ENCODE results near the gene DMBX1. TPM values are rescaled to one million over a fixed set of nuclear protein-coding genes. Genes with fewer than 3 reads are reported as not detected.
A peak's percentile ranks its signal among the peaks of the same experiment; 100 is the strongest.

DMBX1 gene
- total and polyA plus RNA-seq, 9 of the 15 experiments (the other 6 are each of a cell fraction or from before 2014, with no cell fraction given) = 0.25 to 4.3 (median 1.0) TPM

DNA sequence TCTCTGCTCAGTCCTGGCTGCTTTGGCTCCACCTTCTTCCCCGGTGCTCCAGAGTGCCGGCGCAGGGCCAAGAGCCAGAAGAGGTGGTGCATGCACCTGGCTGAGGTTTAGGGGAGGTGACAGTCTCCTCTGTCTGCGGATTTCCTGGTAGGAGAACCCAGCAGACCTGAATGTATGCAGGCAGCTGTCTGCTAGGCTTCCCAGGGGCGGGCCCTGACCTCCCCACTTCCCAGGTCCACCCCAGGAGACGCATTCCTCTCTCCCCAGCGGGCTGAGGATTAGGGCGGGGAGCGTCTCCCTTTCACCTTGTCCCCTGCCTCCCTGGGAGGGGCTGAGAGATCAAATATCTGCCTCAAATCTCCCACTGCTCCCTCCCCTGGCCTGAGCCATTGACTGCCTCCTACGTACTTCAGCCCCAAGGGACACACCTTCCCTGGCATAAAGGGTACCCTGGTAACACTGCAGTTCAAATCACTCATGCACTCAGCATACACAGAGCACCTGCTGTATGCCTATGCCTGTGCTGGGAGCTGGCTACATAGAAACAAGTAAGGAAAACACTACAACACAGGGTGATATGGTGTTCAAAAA, 27.5 kb downstream of the DMBX1 start (continued):
- TF ChIP-seq, protein P1, sequence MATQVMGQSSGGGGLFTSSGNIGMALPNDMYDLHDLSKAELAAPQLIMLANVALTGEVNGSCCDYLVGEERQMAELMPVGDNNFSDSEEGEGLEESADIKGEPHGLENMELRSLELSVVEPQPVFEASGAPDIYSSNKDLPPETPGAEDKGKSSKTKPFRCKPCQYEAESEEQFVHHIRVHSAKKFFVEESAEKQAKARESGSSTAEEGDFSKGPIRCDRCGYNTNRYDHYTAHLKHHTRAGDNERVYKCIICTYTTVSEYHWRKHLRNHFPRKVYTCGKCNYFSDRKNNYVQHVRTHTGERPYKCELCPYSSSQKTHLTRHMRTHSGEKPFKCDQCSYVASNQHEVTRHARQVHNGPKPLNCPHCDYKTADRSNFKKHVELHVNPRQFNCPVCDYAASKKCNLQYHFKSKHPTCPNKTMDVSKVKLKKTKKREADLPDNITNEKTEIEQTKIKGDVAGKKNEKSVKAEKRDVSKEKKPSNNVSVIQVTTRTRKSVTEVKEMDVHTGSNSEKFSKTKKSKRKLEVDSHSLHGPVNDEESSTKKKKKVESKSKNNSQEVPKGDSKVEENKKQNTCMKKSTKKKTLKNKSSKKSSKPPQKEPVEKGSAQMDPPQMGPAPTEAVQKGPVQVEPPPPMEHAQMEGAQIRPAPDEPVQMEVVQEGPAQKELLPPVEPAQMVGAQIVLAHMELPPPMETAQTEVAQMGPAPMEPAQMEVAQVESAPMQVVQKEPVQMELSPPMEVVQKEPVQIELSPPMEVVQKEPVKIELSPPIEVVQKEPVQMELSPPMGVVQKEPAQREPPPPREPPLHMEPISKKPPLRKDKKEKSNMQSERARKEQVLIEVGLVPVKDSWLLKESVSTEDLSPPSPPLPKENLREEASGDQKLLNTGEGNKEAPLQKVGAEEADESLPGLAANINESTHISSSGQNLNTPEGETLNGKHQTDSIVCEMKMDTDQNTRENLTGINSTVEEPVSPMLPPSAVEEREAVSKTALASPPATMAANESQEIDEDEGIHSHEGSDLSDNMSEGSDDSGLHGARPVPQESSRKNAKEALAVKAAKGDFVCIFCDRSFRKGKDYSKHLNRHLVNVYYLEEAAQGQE (IDR thresholded peaks at IDR 0.05; ENCODE audit: borderline replicate concordance) = peak; percentile 19; the same call in 1 of the 2 replicates
- TF ChIP-seq, protein P1 (CRISPR knock-in tag; IDR thresholded peaks at IDR 0.05; ENCODE audit: low read depth) = no peak
- TF ChIP-seq ATF7 (IDR thresholded peaks at IDR 0.05) (0 out of 2 replicates have a peak, but pooled peaks have one; percentile 18), ZKSCAN8 (CRISPR knock-in tag; IDR thresholded peaks at IDR 0.05) (peak; percentile 91), ZNF431 (CRISPR knock-in tag; IDR thresholded peaks at IDR 0.05) (no peak), ZNF583 (CRISPR knock-in tag; IDR thresholded peaks at IDR 0.05) (no peak), U2AF2 (optimal IDR thresholded peaks at IDR 0.05; ENCODE audit: low read depth, low read length) (no peak), NCOA4 (IDR thresholded peaks at IDR 0.05; ENCODE audit: partially characterized antibody) (no peak), FIP1L1 (IDR thresholded peaks at IDR 0.05; ENCODE audit: low read depth, low read length, poor library complexity, severe bottlenecking) (no peak), TEAD4 (IDR thresholded peaks at IDR 0.05; ENCODE audit: low read length) (no peak), TEAD4 (CRISPR knock-in tag; IDR thresholded peaks at IDR 0.05; ENCODE audit: borderline replicate concordance) (no peak), NCOA2 (IDR thresholded peaks at IDR 0.05; ENCODE audit: partially characterized antibody in 2 of 2) (no peak), PTTG1 (tag; IDR thresholded peaks at IDR 0.05; ENCODE audit: low read depth) (no peak)
- TF ChIP-seq, protein P2, sequence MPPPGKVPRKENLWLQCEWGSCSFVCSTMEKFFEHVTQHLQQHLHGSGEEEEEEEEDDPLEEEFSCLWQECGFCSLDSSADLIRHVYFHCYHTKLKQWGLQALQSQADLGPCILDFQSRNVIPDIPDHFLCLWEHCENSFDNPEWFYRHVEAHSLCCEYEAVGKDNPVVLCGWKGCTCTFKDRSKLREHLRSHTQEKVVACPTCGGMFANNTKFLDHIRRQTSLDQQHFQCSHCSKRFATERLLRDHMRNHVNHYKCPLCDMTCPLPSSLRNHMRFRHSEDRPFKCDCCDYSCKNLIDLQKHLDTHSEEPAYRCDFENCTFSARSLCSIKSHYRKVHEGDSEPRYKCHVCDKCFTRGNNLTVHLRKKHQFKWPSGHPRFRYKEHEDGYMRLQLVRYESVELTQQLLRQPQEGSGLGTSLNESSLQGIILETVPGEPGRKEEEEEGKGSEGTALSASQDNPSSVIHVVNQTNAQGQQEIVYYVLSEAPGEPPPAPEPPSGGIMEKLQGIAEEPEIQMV (tag; conservative IDR thresholded peaks at IDR 0.05; ENCODE audit: low read depth) = 0 out of 2 replicates have a peak, but pooled peaks have one; percentile 20
- TF ChIP-seq, protein P3, sequence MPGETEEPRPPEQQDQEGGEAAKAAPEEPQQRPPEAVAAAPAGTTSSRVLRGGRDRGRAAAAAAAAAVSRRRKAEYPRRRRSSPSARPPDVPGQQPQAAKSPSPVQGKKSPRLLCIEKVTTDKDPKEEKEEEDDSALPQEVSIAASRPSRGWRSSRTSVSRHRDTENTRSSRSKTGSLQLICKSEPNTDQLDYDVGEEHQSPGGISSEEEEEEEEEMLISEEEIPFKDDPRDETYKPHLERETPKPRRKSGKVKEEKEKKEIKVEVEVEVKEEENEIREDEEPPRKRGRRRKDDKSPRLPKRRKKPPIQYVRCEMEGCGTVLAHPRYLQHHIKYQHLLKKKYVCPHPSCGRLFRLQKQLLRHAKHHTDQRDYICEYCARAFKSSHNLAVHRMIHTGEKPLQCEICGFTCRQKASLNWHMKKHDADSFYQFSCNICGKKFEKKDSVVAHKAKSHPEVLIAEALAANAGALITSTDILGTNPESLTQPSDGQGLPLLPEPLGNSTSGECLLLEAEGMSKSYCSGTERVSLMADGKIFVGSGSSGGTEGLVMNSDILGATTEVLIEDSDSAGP (CRISPR knock-in tag; IDR thresholded peaks at IDR 0.05) = no peak
- TF ChIP-seq, protein P4, sequence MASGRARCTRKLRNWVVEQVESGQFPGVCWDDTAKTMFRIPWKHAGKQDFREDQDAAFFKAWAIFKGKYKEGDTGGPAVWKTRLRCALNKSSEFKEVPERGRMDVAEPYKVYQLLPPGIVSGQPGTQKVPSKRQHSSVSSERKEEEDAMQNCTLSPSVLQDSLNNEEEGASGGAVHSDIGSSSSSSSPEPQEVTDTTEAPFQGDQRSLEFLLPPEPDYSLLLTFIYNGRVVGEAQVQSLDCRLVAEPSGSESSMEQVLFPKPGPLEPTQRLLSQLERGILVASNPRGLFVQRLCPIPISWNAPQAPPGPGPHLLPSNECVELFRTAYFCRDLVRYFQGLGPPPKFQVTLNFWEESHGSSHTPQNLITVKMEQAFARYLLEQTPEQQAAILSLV (tag; IDR thresholded peaks at IDR 0.05) = no peak
